Loucy (cell line): ENCODE measurements around the gene RPS5.

Source experiments
- CTCF ChIP-seq: fragments of 200-600 bp; sonication (generic); conservative IDR thresholded peaks from 2 replicates; pipeline ENCODE4 v1.5.1; 2014; ENCODE audit warnings: mild to moderate bottlenecking, antibody characterized with exemption, low read length
- EZH2phosphoT487 ChIP-seq: fragments of 200-600 bp; IDR thresholded peaks from 2 replicates; pipeline ENCODE4 v1.6.1; 2018; ENCODE audit warnings: antibody characterized with exemption, mild to moderate bottlenecking, moderate library complexity, borderline replicate concordance

- TF ChIP-seq CTCF (no peak), EZH2phosphoT487 (no peak)
Measured at GRCh38 chr19:58380037-58380661, 6.9 kb upstream of the RPS5 start.
